Osteocyte (in vitro differentiated cells): ENCODE measurements around the gene PABPN1. TPM values are rescaled to one million over a fixed set of nuclear protein-coding genes. Genes with fewer than 3 reads are reported as not detected.
A peak's percentile ranks its signal among the peaks of the same experiment; 100 is the strongest.
"Not testable (repeated sequence)": the region's sequence is repeated elsewhere in the genome, so short reads cannot be mapped to it uniquely, and the experiment has no call there.

Source experiments
- DNase-seq: peaks from one replicate; pipeline ENCODE4 v3.0.0; 2021; ENCODE audit warnings: mixed read lengths; ENCODE audit not compliant: unreplicated experiment; ENCODE audit errors: extremely low spot score
- H3K27ac Mint-ChIP-seq: one replicate; pipeline ENCODE4 v1.8.0; 2021; ENCODE audit warnings: mild to moderate bottlenecking, mixed read lengths; ENCODE audit not compliant: unreplicated experiment
- H3K27me3 Mint-ChIP-seq: one replicate; pipeline ENCODE4 v1.8.0; 2021; ENCODE audit warnings: mixed read lengths; ENCODE audit not compliant: unreplicated experiment
- H3K36me3 Mint-ChIP-seq: one replicate; pipeline ENCODE4 v1.8.0; 2021; ENCODE audit warnings: mixed read lengths; ENCODE audit not compliant: unreplicated experiment
- H3K4me1 Mint-ChIP-seq: one replicate; pipeline ENCODE4 v1.8.0; 2021; ENCODE audit warnings: mixed read lengths; ENCODE audit not compliant: unreplicated experiment
- H3K4me3 Mint-ChIP-seq: one replicate; pipeline ENCODE4 v1.8.0; 2021; ENCODE audit warnings: mild to moderate bottlenecking, moderate library complexity, mixed read lengths; ENCODE audit not compliant: unreplicated experiment
- H3K9me3 Mint-ChIP-seq: one replicate; pipeline ENCODE4 v1.8.0; 2021; ENCODE audit warnings: mixed read lengths; ENCODE audit not compliant: unreplicated experiment
- total RNA-seq: library from RNA; stranded (reverse); gene quantifications from 2 replicates; pipeline ENCODE4 v1.2.1, GENCODE V29; 2021
- TF ChIP-seq, protein P1 (sequence below): fragments of 200-600 bp; sonication (generic); IDR thresholded peaks from 2 replicates; pipeline ENCODE4 v1.5.0; 2021; ENCODE audit warnings: antibody characterized with exemption, mild to moderate bottlenecking, moderate library complexity

PABPN1 gene
- total RNA-seq, 1 donor from 2014 or later: 175 TPM

GRCh38 chr14:23324993-23325392 is 3.7 kb downstream of the PABPN1 start:
- Mint-ChIP-seq H3K9me3 (no peaks in the 10 kb centered on the region), H3K36me3 (peaks cover 30% of the 10 kb centered on the region), H3K4me3 (no peak overlapping the region), H3K27me3 (no peaks in the 10 kb centered on the region), H3K27ac (no peak overlapping the region), H3K4me1 (peaks cover 25% of the 10 kb centered on the region)
- TF ChIP-seq, protein P1, sequence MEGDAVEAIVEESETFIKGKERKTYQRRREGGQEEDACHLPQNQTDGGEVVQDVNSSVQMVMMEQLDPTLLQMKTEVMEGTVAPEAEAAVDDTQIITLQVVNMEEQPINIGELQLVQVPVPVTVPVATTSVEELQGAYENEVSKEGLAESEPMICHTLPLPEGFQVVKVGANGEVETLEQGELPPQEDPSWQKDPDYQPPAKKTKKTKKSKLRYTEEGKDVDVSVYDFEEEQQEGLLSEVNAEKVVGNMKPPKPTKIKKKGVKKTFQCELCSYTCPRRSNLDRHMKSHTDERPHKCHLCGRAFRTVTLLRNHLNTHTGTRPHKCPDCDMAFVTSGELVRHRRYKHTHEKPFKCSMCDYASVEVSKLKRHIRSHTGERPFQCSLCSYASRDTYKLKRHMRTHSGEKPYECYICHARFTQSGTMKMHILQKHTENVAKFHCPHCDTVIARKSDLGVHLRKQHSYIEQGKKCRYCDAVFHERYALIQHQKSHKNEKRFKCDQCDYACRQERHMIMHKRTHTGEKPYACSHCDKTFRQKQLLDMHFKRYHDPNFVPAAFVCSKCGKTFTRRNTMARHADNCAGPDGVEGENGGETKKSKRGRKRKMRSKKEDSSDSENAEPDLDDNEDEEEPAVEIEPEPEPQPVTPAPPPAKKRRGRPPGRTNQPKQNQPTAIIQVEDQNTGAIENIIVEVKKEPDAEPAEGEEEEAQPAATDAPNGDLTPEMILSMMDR: no peak
- DNase-seq: no peak

DNA sequence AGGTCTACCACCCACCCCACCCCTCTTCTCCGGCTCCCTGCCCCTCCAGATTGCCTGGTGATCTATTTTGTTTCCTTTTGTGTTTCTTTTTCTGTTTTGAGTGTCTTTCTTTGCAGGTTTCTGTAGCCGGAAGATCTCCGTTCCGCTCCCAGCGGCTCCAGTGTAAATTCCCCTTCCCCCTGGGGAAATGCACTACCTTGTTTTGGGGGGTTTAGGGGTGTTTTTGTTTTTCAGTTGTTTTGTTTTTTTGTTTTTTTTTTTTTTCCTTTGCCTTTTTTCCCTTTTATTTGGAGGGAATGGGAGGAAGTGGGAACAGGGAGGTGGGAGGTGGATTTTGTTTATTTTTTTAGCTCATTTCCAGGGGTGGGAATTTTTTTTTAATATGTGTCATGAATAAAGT is 4.5 kb downstream of the PABPN1 start:
- not testable (repeated sequence) for H3K27me3 Mint-ChIP-seq, DNase-seq, H3K4me3 Mint-ChIP-seq, H3K27ac Mint-ChIP-seq, H3K9me3 Mint-ChIP-seq
- Mint-ChIP-seq H3K4me1 (peaks cover 18% of the 10 kb centered on the region), H3K36me3 (peaks cover 30% of the 10 kb centered on the region)

- H3K4me3 Mint-ChIP-seq: no peak overlapping the region
- H3K27me3 Mint-ChIP-seq: no peaks in the 10 kb centered on the region
- peak; percentile 38 for DNase-seq
- no peak overlapping the region for H3K27ac Mint-ChIP-seq
- peaks cover 30% of the 10 kb centered on the region for H3K36me3 Mint-ChIP-seq
- TF ChIP-seq, protein P1: no peak
- no peaks in the 10 kb centered on the region for H3K9me3 Mint-ChIP-seq
- H3K4me1 Mint-ChIP-seq: peaks cover 16% of the 10 kb centered on the region
Measured at GRCh38 chr14:23326491-23327332, 5.5 kb downstream of the PABPN1 start.

GRCh38 chr14:23327947-23328744 is 6.9 kb downstream of the PABPN1 start:
- H3K4me1 Mint-ChIP-seq: peaks cover 5% of the 10 kb centered on the region
- TF ChIP-seq, protein P1: peak; percentile 86

GRCh38 chr14:23335623-23336022 is 14.4 kb downstream of the PABPN1 start:
- TF ChIP-seq, protein P1: no peak
- Mint-ChIP-seq H3K27me3 (peaks cover 34% of the 10 kb centered on the region), H3K9me3 (peaks cover 21% of the 10 kb centered on the region), H3K4me1 (no peaks in the 10 kb centered on the region), H3K4me3 (no peak overlapping the region), H3K36me3 (no peaks in the 10 kb centered on the region), H3K27ac (no peak overlapping the region)
- peak; percentile 32 for DNase-seq

More at GRCh38 chr14:23327947-23328744, 6.9 kb downstream of the PABPN1 start:
- Mint-ChIP-seq H3K9me3 (no peaks in the 10 kb centered on the region), H3K4me3 (no peak overlapping the region), H3K27me3 (no peaks in the 10 kb centered on the region), H3K36me3 (peaks cover 25% of the 10 kb centered on the region), H3K27ac (no peak overlapping the region)
- DNase-seq: peak; percentile 81
